ENCODE data around the gene SLC22A5.

SLC22A5 gene

DNA sequence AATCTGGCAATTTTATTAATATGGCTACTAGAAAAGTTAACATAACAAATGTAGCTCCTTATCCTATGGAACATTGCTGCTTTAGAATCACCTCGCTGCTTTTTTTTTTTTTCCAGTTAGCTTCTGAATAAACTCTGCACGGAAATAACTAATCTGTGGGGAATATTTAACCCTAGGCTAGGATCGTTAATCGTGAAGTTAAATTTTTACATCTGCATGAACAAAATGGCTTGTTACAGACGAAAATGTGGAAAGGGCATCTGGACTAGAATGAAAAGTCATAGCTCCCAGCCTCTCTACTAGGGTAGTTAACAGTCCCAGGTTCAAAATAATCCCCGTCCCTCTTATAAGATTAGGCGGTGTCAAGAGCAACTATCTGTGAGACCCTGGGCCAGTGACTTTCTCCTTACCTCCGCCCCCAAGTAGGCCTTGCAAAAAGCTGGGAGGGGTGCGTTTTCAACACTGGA lies 470 bp upstream of the SLC22A5 start:
- peak; percentile 46 for DNase-seq

DNA sequence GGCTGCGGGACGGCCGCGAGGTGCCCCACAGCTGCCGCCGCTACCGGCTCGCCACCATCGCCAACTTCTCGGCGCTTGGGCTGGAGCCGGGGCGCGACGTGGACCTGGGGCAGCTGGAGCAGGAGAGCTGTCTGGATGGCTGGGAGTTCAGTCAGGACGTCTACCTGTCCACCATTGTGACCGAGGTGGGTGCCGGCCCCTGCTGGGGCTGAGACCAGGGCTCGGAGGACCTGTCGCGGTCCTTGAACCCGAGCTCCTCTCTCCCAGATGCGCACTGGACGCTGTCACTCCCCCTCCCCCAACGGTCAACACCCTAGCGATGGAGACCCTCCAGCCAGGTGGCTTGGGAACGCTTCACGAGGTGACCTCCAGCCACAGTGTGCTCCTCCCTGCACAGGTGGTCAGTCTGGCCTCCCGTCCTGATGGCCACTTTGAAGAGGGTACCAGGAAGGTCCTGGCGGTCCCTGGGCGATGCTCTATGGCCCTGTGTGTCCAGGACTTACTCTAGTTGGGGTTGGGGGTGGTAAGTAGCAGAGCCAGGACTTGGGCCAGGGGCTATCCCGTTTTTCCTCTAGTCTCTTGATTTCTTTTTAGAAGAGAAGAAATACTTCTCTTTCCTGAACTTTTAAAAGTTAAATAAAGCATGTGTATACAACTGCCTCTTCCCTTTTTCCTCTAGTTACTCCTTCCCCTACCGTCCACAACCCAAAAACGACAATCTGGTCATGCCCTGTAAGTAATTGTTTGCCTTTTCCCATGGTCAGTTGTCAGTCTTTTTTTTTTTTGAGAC lies 866 bp downstream of the SLC22A5 start:
- no peak for DNase-seq

DNA sequence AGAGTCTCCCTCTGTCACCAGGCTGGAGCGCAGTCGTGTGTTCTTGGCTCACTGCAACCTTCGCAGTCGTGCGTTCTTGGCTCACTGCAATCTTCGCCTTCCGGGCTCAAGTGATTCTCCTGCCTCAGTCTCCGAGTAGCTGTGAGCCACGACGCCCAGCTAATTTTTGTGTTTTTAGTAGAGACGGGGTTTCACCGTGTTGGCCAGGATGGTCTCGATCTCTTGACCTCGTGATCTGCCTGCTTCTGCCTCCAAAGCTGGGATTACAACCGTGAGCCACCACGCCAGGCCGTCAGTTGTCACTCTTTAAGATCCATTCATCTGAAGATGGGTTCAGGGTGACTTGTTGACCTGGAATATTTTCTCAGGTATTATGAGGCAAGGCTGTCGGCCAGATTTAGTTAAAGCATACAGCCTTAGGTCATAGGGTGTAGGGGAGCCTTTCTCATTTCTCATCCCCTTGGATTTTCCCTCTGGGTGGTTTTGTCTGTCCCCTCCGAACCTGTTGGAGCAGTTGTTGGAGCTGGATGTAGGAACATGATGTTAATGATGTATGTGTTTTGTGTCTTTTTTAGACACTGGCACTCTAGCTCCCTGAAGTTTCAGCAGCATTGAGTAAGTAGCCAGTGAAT lies 1.6 kb downstream of the SLC22A5 start:
- DNase-seq = no peak

DNA sequence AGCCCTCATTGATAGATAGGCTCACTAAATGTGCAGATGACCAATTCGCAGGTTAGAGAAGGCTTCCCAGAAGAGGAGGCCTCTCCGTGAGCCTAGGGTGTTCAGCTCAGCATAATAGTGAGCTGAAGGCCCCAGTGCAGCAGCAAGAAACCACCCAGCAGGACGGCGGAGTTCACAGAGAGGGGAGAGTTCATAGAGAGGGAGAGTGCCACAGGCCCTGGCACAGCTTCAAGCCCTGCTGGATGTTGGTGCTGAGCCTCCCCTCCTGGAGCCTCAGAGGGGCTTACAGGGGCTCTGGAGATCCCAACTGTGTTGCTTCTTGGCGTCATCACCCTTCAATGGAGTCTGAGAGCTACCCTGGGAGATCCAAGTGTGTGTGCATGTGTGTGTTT lies 2.1 kb downstream of the SLC22A5 start:
- DNase-seq = no peak

DNA sequence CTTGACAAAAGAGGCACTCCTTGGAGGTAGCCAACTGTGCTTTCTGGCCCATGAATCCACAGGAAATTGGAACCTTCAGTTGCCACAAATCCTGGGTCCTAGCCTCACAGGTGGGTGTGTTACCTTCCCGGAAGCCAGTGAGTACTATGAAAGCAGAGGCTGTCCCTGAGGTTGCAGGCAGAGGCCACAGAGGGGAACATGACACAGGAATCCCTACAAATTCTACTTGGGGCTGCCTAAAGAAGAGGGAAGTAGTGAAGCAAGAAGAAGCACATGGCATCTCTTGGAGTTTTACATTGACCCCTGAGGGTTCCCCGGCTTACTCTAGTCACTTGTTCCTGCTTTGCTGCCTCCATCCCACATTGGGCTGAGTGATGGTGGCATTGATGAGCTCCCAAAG lies 2.6 kb downstream of the SLC22A5 start:
- DNase-seq = no peak

DNA sequence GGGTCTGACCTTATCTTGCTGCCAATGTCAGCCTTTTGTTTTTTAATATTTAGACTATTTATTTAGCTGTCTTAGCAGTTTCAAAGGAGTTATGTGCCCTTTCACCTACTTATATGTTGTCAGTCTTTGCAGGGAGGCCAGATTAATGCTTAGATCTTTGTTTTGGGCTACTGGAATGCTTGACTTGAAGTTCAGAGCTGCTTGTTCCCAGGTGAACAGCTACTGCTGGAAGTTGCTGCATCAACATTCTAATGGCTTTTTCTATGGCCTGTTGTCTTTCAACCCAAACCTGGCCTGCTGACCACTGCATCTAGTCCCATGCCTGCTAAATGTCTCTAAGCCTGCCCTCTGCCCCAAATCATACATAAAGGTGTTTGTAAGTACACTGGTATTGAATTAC lies 3.0 kb downstream of the SLC22A5 start:
- DNase-seq = no peak

DNA sequence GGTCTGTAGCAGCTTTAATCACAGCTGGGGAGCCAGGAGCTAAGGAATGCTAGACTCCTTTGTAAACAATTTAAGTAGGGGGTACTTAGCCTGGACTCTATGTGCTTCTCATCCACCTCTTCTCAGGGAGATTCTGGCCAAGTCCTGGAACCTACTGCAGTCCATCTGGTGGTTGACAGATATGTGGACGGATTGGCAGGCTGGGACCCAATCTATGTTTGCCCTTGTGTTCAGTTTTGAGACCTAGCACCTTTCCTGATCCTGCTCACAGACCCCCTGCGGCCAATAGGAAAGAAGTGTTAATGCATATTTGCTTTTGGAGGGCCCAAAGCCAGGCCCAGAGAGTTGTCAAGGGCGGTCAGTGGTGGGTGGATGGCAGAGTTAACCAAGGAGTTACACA lies 6.4 kb downstream of the SLC22A5 start:
- DNase-seq = no peak

GRCh38 chr5:132376694-132377641 lies 7.5 kb downstream of the SLC22A5 start:
- no peak for DNase-seq

GRCh38 chr5:132377738-132378137 lies 8.2 kb downstream of the SLC22A5 start:
- DNase-seq = no peak

DNA sequence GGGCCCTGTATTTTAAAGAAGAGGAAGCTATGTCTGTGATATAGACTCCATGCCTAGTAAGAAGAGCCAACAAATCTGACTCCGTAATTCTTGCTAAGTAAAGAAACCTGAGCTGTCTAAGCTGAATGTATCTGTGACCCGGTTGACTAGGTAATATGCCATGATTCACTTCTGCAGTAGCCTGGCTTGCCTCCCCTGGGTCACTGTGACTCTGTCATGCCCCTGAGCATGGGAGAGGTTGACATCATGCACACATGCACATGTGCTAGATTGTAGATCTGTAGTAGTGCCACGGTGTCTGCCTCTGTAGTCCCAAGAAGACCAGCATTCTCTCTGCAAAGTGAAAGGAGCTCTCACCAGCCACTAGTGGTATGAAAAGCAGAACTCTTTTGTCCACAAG lies 9.1 kb downstream of the SLC22A5 start:
- DNase-seq = no peak

DNA sequence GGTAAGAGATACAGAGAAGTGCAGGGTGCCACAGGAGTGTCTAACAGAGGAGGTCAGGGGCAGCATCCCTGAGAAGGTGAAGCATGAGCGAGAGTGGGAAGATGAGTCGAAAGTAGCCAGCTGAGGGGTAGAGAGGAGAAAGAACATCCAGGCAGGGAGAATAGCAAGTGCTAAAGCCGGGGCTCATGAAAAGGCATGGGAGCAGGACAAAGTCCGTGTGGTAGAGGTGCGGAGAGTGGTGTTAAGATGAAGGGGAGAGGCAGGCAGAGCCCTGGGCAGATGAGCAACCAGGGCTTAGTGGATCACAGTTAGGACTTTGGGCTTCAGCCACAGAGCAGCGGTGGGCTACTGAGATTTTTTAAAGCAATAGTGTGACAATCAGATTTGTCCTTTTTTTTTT lies 10.5 kb downstream of the SLC22A5 start:
- no peak for DNase-seq

GRCh38 chr5:132380741-132381140 lies 11.2 kb downstream of the SLC22A5 start:
- no peak for DNase-seq

DNA sequence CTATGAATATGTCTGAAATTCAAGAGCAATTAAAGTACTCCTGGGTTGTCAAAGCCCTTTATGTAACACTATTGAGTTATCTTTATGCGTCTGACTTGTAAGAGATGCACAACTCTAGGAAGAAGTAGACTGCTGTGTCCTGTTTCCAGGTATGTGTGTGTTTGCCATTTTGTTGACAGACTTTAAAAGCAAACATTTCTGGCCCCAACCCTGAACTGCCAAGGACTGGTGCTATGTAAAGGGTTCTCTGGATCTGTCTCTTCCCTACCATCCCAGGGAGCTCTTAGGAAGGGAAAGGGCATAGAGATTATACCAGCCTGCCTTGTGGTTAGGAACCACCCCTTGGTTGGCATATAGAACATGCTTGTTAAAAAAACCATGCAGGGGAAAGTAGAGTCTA lies 12.1 kb downstream of the SLC22A5 start:
- no peak for DNase-seq

- no peak for DNase-seq
These were observed 13.8 kb downstream of the SLC22A5 start for GRCh38 chr5:132383261-132383660.

GRCh38 chr5:132383984-132384383 lies 14.5 kb downstream of the SLC22A5 start:
- DNase-seq = no peak

DNA sequence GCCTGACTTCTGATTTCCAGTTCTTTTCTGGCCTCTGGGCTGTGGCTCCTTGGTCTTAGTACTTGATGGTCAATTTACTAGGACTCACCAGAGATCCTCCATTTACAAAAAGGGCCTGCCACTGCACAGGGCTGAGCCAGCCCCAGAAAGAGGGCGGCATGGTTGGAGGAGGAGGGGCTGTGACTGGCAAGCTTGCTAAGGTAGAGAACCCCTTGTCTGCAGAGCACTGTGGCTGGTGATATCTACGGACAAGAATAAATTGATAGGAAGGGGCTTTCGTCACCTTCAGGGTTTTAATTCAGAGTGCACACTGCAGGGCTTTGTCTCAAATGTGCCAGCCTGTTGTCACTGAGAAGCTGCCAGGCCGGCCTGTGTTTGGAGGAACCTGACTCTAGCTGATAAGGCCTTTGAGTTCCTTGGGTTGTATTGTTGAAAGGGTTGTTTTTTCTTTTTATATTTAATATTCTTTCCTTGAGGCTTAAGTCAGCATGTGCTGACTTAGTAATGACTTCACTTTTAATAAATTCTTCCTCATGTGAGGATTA lies 15.1 kb downstream of the SLC22A5 start:
- DNase-seq = no peak

- peak; percentile 4 for DNase-seq
These were observed 16.0 kb downstream of the SLC22A5 start for GRCh38 chr5:132385326-132386105.

- peak; percentile 23 for DNase-seq
These were observed 17.3 kb downstream of the SLC22A5 start for GRCh38 chr5:132386644-132387286.

DNA sequence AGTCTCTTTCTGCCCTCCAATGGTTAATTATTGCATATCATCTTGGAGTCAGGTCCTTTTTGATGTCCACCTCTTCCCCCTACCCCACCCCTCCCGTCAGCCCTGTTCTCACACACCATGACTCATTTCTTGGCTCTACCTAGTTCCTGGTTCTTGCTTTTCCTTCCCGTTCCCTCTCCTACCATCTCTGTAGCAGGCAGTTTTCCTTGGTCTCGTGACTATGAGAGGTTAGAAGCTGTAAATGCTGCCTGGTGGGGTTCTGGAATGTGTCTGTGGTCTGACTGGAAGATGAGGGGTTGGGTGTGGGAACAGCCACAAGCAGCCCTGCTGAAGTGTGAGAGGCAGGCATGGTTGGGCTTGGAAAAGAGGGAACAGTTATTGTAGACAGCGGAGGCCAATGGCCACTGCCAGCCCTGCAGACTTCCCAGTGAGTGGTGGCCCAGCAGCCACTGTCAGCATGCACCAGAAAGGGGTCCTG lies 18.2 kb downstream of the SLC22A5 start:
- no peak for DNase-seq

GRCh38 chr5:132388244-132389050 lies 18.9 kb downstream of the SLC22A5 start:
- DNase-seq = no peak

- DNase-seq = no peak
These were observed 19.5 kb downstream of the SLC22A5 start for GRCh38 chr5:132389051-132389331.

All from NCI-H1092 treated with DMSO at 0.1 percent for 48 hours (cell line).